HEK293T (cell line): ENCODE measurements around the gene PACRG.

Experiments
- BHLHE40 ChIP-seq: fragments of 450-650 bp; IDR thresholded peaks from 2 replicates; pipeline ENCODE4 v1.6.1; 2016; ENCODE audit warnings: mild to moderate bottlenecking, moderate library complexity, borderline replicate concordance
- FOXK2 ChIP-seq: fragments of 450-650 bp; IDR thresholded peaks from 2 replicates; pipeline ENCODE4 v1.6.1; 2016; ENCODE audit warnings: mild to moderate bottlenecking
- L3MBTL2 ChIP-seq: fragments of 450-650 bp; conservative IDR thresholded peaks from 2 replicates; pipeline ENCODE4 v1.6.1; 2016; ENCODE audit warnings: mild to moderate bottlenecking
- NFRKB ChIP-seq: fragments of 450-650 bp; IDR thresholded peaks from 2 replicates; pipeline ENCODE4 v1.6.1; 2016; ENCODE audit warnings: mild to moderate bottlenecking, moderate library complexity
- TARDBP ChIP-seq: fragments of 450-650 bp; IDR thresholded peaks from 2 replicates; pipeline ENCODE4 v1.6.1; 2016

GRCh38 chr6:163054641-163055040 lies 326.9 kb downstream of the PACRG start:
- TF ChIP-seq L3MBTL2 (no peak), NFRKB (no peak), FOXK2 (no peak), BHLHE40 (no peak), TARDBP (no peak)
